Measurements from ENCODE around the gene INPP5A. TPM values are rescaled to one million over a fixed set of nuclear protein-coding genes. Genes with fewer than 3 reads are reported as not detected.

The INPP5A gene
- total RNA-seq, 3 donors from 2014 or later = 26.6 to 50.6 (median 38.7) TPM

DNA sequence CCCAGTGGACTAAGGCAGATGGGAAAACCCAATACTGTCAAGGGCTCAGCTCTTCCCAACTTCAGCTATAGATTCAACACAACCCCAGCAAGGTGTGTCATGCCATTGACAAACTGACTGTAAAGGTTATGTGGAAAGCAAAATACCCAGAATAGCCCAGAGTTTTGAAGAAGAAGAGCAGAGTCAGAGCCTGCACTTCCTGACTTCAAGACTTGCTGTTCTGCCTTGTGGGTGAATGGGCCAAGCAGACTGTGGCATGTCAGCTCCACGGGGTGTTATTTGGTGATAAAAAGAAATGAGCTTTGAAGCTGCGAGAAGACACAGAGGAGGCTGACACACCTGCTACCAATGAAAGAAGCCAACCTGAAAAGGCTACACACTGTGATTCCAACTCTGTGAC, 158.6 kb downstream of the INPP5A start:
- intact Hi-C loops (cut with DNase I; ENCODE audit: low total_unique reads) = no loop called here
- Histone ChIP-seq H3K27ac (no peak overlapping the region), H3K9me3 (no peaks in the 10 kb centered on the region), H3K4me3 (no peak overlapping the region), H3K27me3 (no peaks in the 10 kb centered on the region), H3K4me1 (no peaks in the 10 kb centered on the region), H3K36me3 (no peaks in the 10 kb centered on the region)
- no peak for TF ChIP-seq POLR2A (IDR thresholded peaks at IDR 0.05)
- TF ChIP-seq POLR2AphosphoS5 (IDR thresholded peaks at IDR 0.05) = no peak
- TF ChIP-seq CTCF (IDR thresholded peaks at IDR 0.05) = no peak
- no peak for DNase-seq (ENCODE audit: low spot score in 2 of 2)

DNA sequence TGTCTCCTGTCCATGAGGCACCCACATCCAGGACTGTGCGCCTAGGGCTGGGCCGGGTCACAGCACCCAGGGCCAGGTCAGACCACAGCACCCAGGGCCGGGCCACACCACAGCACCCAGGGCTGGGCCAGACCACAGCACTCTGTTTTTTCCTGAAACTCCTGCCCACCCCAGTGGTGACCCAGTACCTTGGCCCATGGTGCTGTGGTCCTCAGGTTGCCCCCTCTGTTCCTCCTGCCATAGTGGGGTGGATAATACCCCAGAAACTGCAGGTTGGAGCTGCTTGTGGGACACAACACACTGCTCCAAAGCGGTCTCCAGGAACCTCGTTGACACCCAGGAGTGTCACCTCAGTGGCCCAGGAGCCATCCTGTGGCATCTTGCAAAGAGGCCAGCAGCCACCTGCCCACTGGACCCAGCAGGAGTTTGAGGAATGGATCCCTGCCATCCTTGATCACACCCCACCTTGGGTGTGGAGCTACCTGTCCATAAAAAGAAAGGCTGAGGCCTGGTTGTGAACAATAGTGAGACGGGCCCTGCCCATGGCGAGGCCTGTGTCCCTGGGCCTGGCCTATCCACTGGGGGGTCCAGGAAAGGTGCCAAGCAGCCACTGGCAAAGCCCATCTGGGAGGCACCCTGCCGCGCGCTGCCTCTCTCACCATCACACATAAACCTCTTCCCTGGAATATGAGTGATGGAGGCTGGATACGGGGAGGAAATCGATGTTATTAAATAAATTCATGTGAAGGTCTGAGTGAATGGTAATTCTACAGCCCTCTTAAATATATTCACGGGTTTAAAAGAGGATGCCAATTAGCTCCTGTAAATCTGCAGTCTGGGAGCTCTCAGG, 159.4 kb downstream of the INPP5A start:
- no peaks in the 10 kb centered on the region for H3K27me3 ChIP-seq
- TF ChIP-seq POLR2A (IDR thresholded peaks at IDR 0.05) = no peak
- TF ChIP-seq CTCF (IDR thresholded peaks at IDR 0.05) = no peak
- TF ChIP-seq POLR2AphosphoS5 (IDR thresholded peaks at IDR 0.05) = no peak
- no peaks in the 10 kb centered on the region for H3K9me3 ChIP-seq
- no peak overlapping the region for H3K27ac ChIP-seq
- intact Hi-C loops (cut with DNase I; ENCODE audit: low total_unique reads) = no loop called here
- no peaks in the 10 kb centered on the region for H3K4me1 ChIP-seq
- no peaks in the 10 kb centered on the region for H3K36me3 ChIP-seq
- H3K4me3 ChIP-seq = no peak overlapping the region
- no peak for DNase-seq (ENCODE audit: low spot score in 2 of 2)

- Histone ChIP-seq H3K4me1 (no peaks in the 10 kb centered on the region), H3K4me3 (no peak overlapping the region), H3K27me3 (no peaks in the 10 kb centered on the region), H3K9me3 (no peaks in the 10 kb centered on the region), H3K36me3 (no peaks in the 10 kb centered on the region), H3K27ac (no peak overlapping the region)
- TF ChIP-seq POLR2A (IDR thresholded peaks at IDR 0.05) (no peak), POLR2AphosphoS5 (IDR thresholded peaks at IDR 0.05) (no peak), CTCF (IDR thresholded peaks at IDR 0.05) (no peak)
- DNase-seq (ENCODE audit: low spot score in 2 of 2) = peak in 1 of 2 donors; percentile 22
- intact Hi-C loops (cut with DNase I; ENCODE audit: low total_unique reads) = no loop called here
Measured at GRCh38 chr10:132697578-132698200, 160.1 kb downstream of the INPP5A start.

- no peaks in the 10 kb centered on the region for H3K4me1 ChIP-seq
- no peaks in the 10 kb centered on the region for H3K9me3 ChIP-seq
- no peak overlapping the region for H3K27ac ChIP-seq
- DNase-seq (ENCODE audit: low spot score in 2 of 2) = peak in 1 of 2 donors; percentile 49
- H3K27me3 ChIP-seq = no peaks in the 10 kb centered on the region
- no peak overlapping the region for H3K4me3 ChIP-seq
- no peak for TF ChIP-seq CTCF (IDR thresholded peaks at IDR 0.05)
- H3K36me3 ChIP-seq = no peaks in the 10 kb centered on the region
- intact Hi-C loops (cut with DNase I; ENCODE audit: low total_unique reads) = no loop called here
Measured at GRCh38 chr10:132698211-132698751, 160.7 kb downstream of the INPP5A start.
